K562 (cell line): ENCODE measurements around the gene BRD3. TPM values are rescaled to one million over a fixed set of nuclear protein-coding genes. Genes with fewer than 3 reads are reported as not detected.

Experiments used
- ATAC-seq: fragments of 200-7000 bp; cut with Tn5 transposase; 3 replicates; pipeline ENCODE4 v1.9.1; 2020; ENCODE audit warnings: moderate library complexity
- BruUV-seq: library from RNA; stranded (reverse); fragments of 400-500 nt; replicated peaks from 2 replicates; lab custom pipeline; 2021; lab: Mats Ljungman, UMichigan
- CTCF ChIA-PET: fragments of 300-600 bp; formaldehyde crosslinking; extraction: SDS; loops from one replicate; lab custom pipeline; 2021; ENCODE audit warnings: low intra/inter-chr PET ratio; lab: Yijun Ruan, JAX
- POLR2A ChIA-PET: fragments of 300-600, 350-650 bp; sonication (Branson Sonifier 250); formaldehyde crosslinking; extraction: SDS; loops from one replicate; lab custom pipeline; 2021; ENCODE audit warnings: antibody characterized with exemption, inconsistent platforms; lab: Yijun Ruan, JAX
- DNase-seq, 4 experiments: peaks; one replicate each; pipeline versions ENCODE4 v3.0.0 to v3.0.0-alpha.2; 2011 to 2018; ENCODE audit warnings: low spot score in 3 of 4, mixed read lengths in 3 of 4; ENCODE audit errors: extremely low read depth in 1 of 4
- FAIRE-seq: peaks from 2 replicates; lab custom pipeline; 2011; peaks lifted over from hg19 to GRCh38; lab: Jason Lieb, UNC
- H2AFZ ChIP-seq: 2 replicates; pipeline ENCODE4 v1.6.0; 2011; ENCODE audit warnings: low read depth, low read length, control low read depth, inconsistent platforms
- H3K27ac ChIP-seq: fragments of 200-600 bp; 3 replicates; pipeline ENCODE4 v1.8.0; 2011; ENCODE audit warnings: low read depth, mild to moderate bottlenecking, control low read depth, inconsistent platforms, low read length, moderate library complexity, mixed read lengths; ENCODE audit errors: extremely low read depth
- H3K27me3 ChIP-seq, 2 experiments: fragments of 300-600 bp in 1 of 2; 2 replicates in 1 of 2; 3 replicates in 1 of 2; pipeline versions ENCODE4 v1.6.0 to v1.8.0; 2011; ENCODE audit warnings: inconsistent platforms in 2 of 2, low read length in 2 of 2, mild to moderate bottlenecking in 1 of 2, mixed read lengths in 1 of 2, moderate library complexity in 1 of 2; ENCODE audit not compliant: control insufficient read depth in 2 of 2, insufficient read depth in 2 of 2
- H3K36me3 ChIP-seq: fragments of 300-600 bp; 3 replicates; pipeline ENCODE4 v1.8.0; 2011; ENCODE audit warnings: mild to moderate bottlenecking, low read length, inconsistent platforms; ENCODE audit not compliant: control insufficient read depth, insufficient read depth
- H3K4me1 ChIP-seq, 2 experiments: fragments of 200-600 bp in 1 of 2; replicated peaks in 1 of 2; 2 replicates in 1 of 2; 3 replicates in 1 of 2; pipeline versions ENCODE4 v1.5.1 to v1.8.0; 2011; ENCODE audit warnings: inconsistent platforms in 2 of 2, low read length in 2 of 2, mild to moderate bottlenecking in 1 of 2, mixed read lengths in 1 of 2, moderate library complexity in 1 of 2; ENCODE audit not compliant: control insufficient read depth in 2 of 2, insufficient read depth in 2 of 2
- H3K4me2 ChIP-seq: 2 replicates; pipeline ENCODE4 v1.6.1; 2011; ENCODE audit warnings: low read length, control low read depth, inconsistent platforms, mixed read lengths; ENCODE audit not compliant: insufficient read depth
- H3K4me3 ChIP-seq: fragments of 200-600 bp; sonication (generic), shearing (Covaris generic); 2 replicates; pipeline ENCODE4 v1.5.1; 2016; ENCODE audit warnings: control low read depth, inconsistent platforms
- H3K79me2 ChIP-seq: fragments of 200-600 bp; 3 replicates; pipeline ENCODE4 v1.8.0; 2011; ENCODE audit warnings: low read length, inconsistent platforms; ENCODE audit not compliant: control insufficient read depth, insufficient read depth
- H3K9ac ChIP-seq, 2 experiments: 2 replicates each; pipeline versions ENCODE4 v1.6.0 to v1.6.1; 2011; ENCODE audit warnings: low read depth in 2 of 2, low read length in 2 of 2, control low read depth in 1 of 2, inconsistent platforms in 1 of 2, mild to moderate bottlenecking in 1 of 2, mixed read lengths in 1 of 2; ENCODE audit not compliant: insufficient read depth in 1 of 2
- H3K9me1 ChIP-seq: one replicate; pipeline ENCODE4 v1.6.0; 2011; ENCODE audit warnings: inconsistent platforms, mild to moderate bottlenecking, low read length, moderate library complexity; ENCODE audit not compliant: control insufficient read depth, insufficient read depth
- H3K9me3 ChIP-seq: replicated peaks from 2 replicates; pipeline ENCODE4 v1.5.1; 2011; ENCODE audit warnings: low read depth, low read length, inconsistent platforms; ENCODE audit not compliant: control insufficient read depth, insufficient read depth
- H4K20me1 ChIP-seq: replicated peaks from 2 replicates; pipeline ENCODE4 v1.6.1; 2011; ENCODE audit warnings: low read length, inconsistent platforms, mixed read lengths; ENCODE audit not compliant: control insufficient read depth, insufficient read depth
- BDP1 ChIP-seq: IDR thresholded peaks from 3 replicates; pipeline ENCODE4 v1.6.1; 2011; ENCODE audit not compliant: insufficient read length, insufficient read depth
- SMARCE1 ChIP-seq: fragments of 450-650 bp; IDR thresholded peaks from 2 replicates; pipeline ENCODE4 v1.7.1; 2016; ENCODE audit warnings: mild to moderate bottlenecking
- WGBS: fragments of 100-300 bp; shearing (Covaris generic); methylation state at CpG from one replicate; pipeline ENCODE4 v1.1.6; 2016; ENCODE audit warnings: low coverage, mixed read lengths; ENCODE audit not compliant: insufficient coverage; ENCODE audit errors: missing lambda C conversion rate; 5-methylcytosine and 5-hydroxymethylcytosine counted together
- in situ Hi-C: fragments of 300-500 bp; cut with MboI; formaldehyde crosslinking; loops from 4 replicates; pipeline ENCODE4 v1.15.0; 2018; ENCODE audit warnings: inconsistent platforms, mixed read lengths
- intact Hi-C: fragments of 100-400 bp; cut with micrococcal nuclease; formaldehyde crosslinking; loops from 2 replicates; pipeline ENCODE4 v1.14.2; 2022
- polyA plus RNA-seq, 8 experiments: library from polyadenylated mRNA; depleted of rRNA in 4 of 8; stranded (reverse) in 5 of 8; unstranded in 3 of 8; fragments of >200 nt; fragmentation: Nextera tagmentation in 2 of 8; fragmentation: Illumina TruSeq in 1 of 8; extraction: Ambion mirVana in 2 of 8; extraction: Trizol in 1 of 8; gene quantifications; 2 replicates each; pipeline versions ENCODE4 v1.2.1 to v1.2.3, GENCODE V29; 2011 to 2014; ENCODE audit warnings: inconsistent platforms in 1 of 8, missing spikeins in 1 of 8
- total RNA-seq, 7 experiments: library from RNA; depleted of rRNA in 6 of 7; stranded (reverse); fragments of >200 nt in 6 of 7; fragmentation: Illumina TruSeq in 2 of 7; extraction: Trizol in 2 of 7; gene quantifications; 2 replicates each; pipeline versions ENCODE4 v1.2.1 to v1.2.3, GENCODE V29; 2011 to 2021; ENCODE audit warnings: low replicate concordance in 1 of 7
- TF ChIP-seq, protein P1 (sequence below): fragments of 450-650 bp; formaldehyde crosslinking; IDR thresholded peaks from 2 replicates; pipeline ENCODE4 v1.4.0; 2022; ENCODE audit warnings: mild to moderate bottlenecking, moderate library complexity

BRD3 gene
- total and polyA plus RNA-seq, 9 of the 15 experiments (the other 6 are each of a cell fraction or from before 2014, with no cell fraction given) = 0.82 to 37.1 (median 4.2) TPM

GRCh38 chr9:134057307-134057657 lies 10.5 kb downstream of the BRD3 start:
- no peak for ATAC-seq
- peaks cover 8% of the 10 kb centered on the region; the same call in 1 of the 3 replicates for H3K36me3 ChIP-seq
- intact Hi-C loops = no loop called here
- H3K4me1 ChIP-seq = peaks cover 0 to 60% of the 10 kb centered on the region in 2 experiments; a peak in 2 of 5 replicates
- no peak overlapping the region; a peak in 1 of 4 replicates for H3K9ac ChIP-seq
- peaks cover 3% of the 10 kb centered on the region for H3K9me1 ChIP-seq
- no peak overlapping the region for H2AFZ ChIP-seq
- ChIA-PET CTCF (no interaction called here), POLR2A (interaction anchor here (0.6 kb wide), 2 partner anchors 81 to 381 kb away, joined by 3 to 4 read pairs; no protein-coding TSS in a partner anchor)
- no TSS peak for BruUV-seq
- 80% methylated on average over 10 of the region's 13 CpGs for WGBS
- H3K27ac ChIP-seq = no peak overlapping the region
- H3K79me2 ChIP-seq = peaks cover 28% of the 10 kb centered on the region
- H3K4me2 ChIP-seq = no peak overlapping the region
- H3K9me3 ChIP-seq = no peaks in the 10 kb centered on the region
- no peak for FAIRE-seq
- H4K20me1 ChIP-seq = peaks cover 48% of the 10 kb centered on the region
- TF ChIP-seq SMARCE1 (no peak), BDP1 (no peak)
- TF ChIP-seq, protein P1, sequence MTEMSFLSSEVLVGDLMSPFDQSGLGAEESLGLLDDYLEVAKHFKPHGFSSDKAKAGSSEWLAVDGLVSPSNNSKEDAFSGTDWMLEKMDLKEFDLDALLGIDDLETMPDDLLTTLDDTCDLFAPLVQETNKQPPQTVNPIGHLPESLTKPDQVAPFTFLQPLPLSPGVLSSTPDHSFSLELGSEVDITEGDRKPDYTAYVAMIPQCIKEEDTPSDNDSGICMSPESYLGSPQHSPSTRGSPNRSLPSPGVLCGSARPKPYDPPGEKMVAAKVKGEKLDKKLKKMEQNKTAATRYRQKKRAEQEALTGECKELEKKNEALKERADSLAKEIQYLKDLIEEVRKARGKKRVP (CRISPR knock-in tag) = no peak
- in situ Hi-C loops = no loop called here
- H3K27me3 ChIP-seq = no peaks in the 10 kb centered on the region
- H3K4me3 ChIP-seq = no peak overlapping the region
- DNase-seq = no peak
